ENCODE data around the gene RCAN2. TPM values are rescaled to one million over a fixed set of nuclear protein-coding genes. Genes with fewer than 3 reads are reported as not detected.

Gene RCAN2
- total and polyA plus RNA-seq, 8 donors = 1.7 to 19.0 (median 3.4) TPM

GRCh38 chr6:46199387-46199786 is 291.9 kb downstream of the RCAN2 start:
- intact Hi-C loops (cut with DNase I) = no loop called here
- DNase-seq (no peak), ATAC-seq (peak in 3 of 4 donors; percentile 50 to 60 (median 59)), FAIRE-seq (no peak)
- Histone ChIP-seq H3K4me1 (no peaks in the 10 kb centered on the region), H3K27me3 (no peaks in the 10 kb centered on the region), H3K4me3 (no peak overlapping the region), H3K27ac (no peak overlapping the region), H3K9me3 (no peaks in the 10 kb centered on the region), H3K36me3 (no peaks in the 10 kb centered on the region)
- 56 to 63% methylated on average over 5 of the region's 5 CpGs for WGBS, 2 donors
- no peak for TF ChIP-seq CTCF (IDR thresholded peaks at IDR 0.05)

- Histone ChIP-seq H3K4me3 (no peak overlapping the region), H3K27me3 (no peaks in the 10 kb centered on the region), H3K36me3 (no peaks in the 10 kb centered on the region), H3K9me3 (no peaks in the 10 kb centered on the region), H3K27ac (no peak overlapping the region), H3K4me1 (no peaks in the 10 kb centered on the region)
- TF ChIP-seq CTCF (IDR thresholded peaks at IDR 0.05) = no peak
- no peak for FAIRE-seq
- no peak for DNase-seq
- intact Hi-C loops (cut with DNase I) = no loop called here
- 66 to 69% methylated on average over 1 of the region's 1 CpG for WGBS, 2 donors
- ATAC-seq = no peak
These were observed 299.3 kb downstream of the RCAN2 start for GRCh38 chr6:46191961-46192360.

- intact Hi-C loops (cut with DNase I) = no loop called here
- Histone ChIP-seq H3K9me3 (no peaks in the 10 kb centered on the region), H3K4me3 (no peak overlapping the region), H3K27me3 (no peaks in the 10 kb centered on the region), H3K4me1 (no peaks in the 10 kb centered on the region), H3K36me3 (no peaks in the 10 kb centered on the region), H3K27ac (no peak overlapping the region)
- no peak for ATAC-seq
- no peak for DNase-seq
- no peak for TF ChIP-seq CTCF (IDR thresholded peaks at IDR 0.05)
- no peak for FAIRE-seq
- WGBS, 2 donors = 81 to 88% methylated on average over 4 of the region's 4 CpGs
These were observed 300.4 kb downstream of the RCAN2 start for GRCh38 chr6:46190889-46191288.

- FAIRE-seq (no peak), ATAC-seq (no peak), DNase-seq (no peak)
- WGBS, 2 donors = 92 to 93% methylated on average over 4 of the region's 4 CpGs
- no peak for TF ChIP-seq CTCF (IDR thresholded peaks at IDR 0.05)
- Histone ChIP-seq H3K36me3 (no peaks in the 10 kb centered on the region), H3K9me3 (no peaks in the 10 kb centered on the region), H3K4me1 (no peaks in the 10 kb centered on the region), H3K27me3 (no peaks in the 10 kb centered on the region), H3K27ac (no peak overlapping the region), H3K4me3 (no peak overlapping the region)
- intact Hi-C loops (cut with DNase I) = no loop called here
These were observed 301.5 kb downstream of the RCAN2 start for GRCh38 chr6:46189726-46190125.

- WGBS, 2 donors = 36 to 45% methylated on average over 1 of the region's 1 CpG
- no peak for TF ChIP-seq CTCF (IDR thresholded peaks at IDR 0.05)
- Histone ChIP-seq H3K27me3 (no peaks in the 10 kb centered on the region), H3K9me3 (no peaks in the 10 kb centered on the region), H3K4me1 (no peaks in the 10 kb centered on the region), H3K27ac (no peak overlapping the region), H3K36me3 (no peaks in the 10 kb centered on the region), H3K4me3 (no peak overlapping the region)
- DNase-seq = no peak
- peak in 1 of 4 donors; percentile 35 for ATAC-seq
- intact Hi-C loops (cut with DNase I) = no loop called here
- no peak for FAIRE-seq
These were observed 304.7 kb downstream of the RCAN2 start for GRCh38 chr6:46186583-46186982.

Measured in pancreas (tissue), 10 donors.